GM12864 (cell line): ENCODE results near the gene SLAIN1.

Source experiments
- DNase-seq: peaks from one replicate; pipeline ENCODE4 v3.0.0-alpha.2; 2011; ENCODE audit warnings: low read depth
- H3K4me3 ChIP-seq: 2 replicates; pipeline ENCODE4 v1.5.1; 2011; ENCODE audit warnings: mild to moderate bottlenecking, low read depth, low read length, control low read depth
- TF ChIP-seq, protein P1 (sequence below): IDR thresholded peaks from 2 replicates; pipeline ENCODE4 v1.5.1; 2011; ENCODE audit warnings: low read depth, mild to moderate bottlenecking, moderate library complexity, low read length, control low read depth, inconsistent platforms; ENCODE audit errors: missing control alignments

The SLAIN1 gene

DNA sequence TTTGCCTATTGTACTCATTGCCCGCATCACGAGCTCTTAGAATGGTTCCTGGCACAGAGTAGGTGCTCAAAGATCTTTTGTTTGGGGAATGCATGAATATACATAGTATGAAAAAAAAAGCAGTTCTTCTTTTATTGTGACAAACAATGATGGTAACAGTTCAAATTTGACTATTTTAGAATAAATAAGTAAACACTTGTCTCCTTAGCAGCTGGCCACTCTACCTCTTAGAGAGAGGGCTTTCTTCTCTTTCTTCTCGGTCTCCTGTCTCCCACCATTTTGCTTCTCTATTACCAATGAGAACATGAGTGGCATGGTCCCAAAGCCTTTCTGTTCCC is 639 bp upstream of the SLAIN1 start:
- DNase-seq = no peak
- TF ChIP-seq, protein P1, sequence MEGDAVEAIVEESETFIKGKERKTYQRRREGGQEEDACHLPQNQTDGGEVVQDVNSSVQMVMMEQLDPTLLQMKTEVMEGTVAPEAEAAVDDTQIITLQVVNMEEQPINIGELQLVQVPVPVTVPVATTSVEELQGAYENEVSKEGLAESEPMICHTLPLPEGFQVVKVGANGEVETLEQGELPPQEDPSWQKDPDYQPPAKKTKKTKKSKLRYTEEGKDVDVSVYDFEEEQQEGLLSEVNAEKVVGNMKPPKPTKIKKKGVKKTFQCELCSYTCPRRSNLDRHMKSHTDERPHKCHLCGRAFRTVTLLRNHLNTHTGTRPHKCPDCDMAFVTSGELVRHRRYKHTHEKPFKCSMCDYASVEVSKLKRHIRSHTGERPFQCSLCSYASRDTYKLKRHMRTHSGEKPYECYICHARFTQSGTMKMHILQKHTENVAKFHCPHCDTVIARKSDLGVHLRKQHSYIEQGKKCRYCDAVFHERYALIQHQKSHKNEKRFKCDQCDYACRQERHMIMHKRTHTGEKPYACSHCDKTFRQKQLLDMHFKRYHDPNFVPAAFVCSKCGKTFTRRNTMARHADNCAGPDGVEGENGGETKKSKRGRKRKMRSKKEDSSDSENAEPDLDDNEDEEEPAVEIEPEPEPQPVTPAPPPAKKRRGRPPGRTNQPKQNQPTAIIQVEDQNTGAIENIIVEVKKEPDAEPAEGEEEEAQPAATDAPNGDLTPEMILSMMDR = no peak
- H3K4me3 ChIP-seq = peak overlapping the region; percentile 69

DNA sequence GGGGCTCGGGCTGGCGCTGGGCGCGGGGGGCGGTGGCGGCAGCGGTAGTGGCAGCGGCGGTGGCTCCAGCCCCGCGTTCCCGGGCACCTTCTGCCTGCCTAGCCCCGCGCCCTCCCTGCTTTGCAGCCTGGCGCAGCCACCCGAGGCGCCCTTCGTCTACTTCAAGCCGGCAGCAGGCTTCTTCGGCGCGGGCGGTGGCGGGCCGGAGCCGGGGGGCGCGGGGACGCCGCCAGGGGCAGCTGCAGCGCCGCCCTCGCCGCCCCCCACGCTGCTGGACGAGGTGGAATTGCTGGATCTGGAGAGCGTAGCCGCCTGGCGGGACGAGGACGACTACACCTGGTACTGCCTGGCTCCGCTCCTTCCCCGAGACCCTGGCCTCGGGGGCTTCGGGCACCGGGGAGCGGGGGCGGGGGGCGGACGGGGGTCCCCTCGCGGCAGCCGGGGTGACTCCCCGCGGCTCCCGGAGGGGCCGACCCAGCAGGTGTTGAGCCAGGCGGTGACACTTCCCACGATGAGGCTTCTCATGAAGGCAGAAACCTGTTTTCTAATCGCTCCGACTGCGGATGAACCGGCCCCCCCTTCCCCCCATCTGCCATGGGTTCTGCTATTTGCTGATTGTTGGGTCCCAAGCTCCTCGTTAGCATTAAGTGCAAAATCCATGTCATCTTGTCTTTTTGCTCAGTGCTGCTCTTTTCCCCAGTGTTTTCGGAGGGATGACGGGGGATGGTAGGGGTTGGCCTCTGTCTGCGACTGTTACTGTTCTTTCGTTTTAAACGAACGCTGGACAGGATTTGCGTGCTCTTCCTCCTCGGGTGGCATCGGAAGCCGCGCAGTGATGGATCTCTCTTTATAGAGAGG is 943 bp downstream of the SLAIN1 start:
- TF ChIP-seq, protein P1 = peak; percentile 4
- peak overlapping the region; percentile 84 for H3K4me3 ChIP-seq
- DNase-seq = no peak

DNA sequence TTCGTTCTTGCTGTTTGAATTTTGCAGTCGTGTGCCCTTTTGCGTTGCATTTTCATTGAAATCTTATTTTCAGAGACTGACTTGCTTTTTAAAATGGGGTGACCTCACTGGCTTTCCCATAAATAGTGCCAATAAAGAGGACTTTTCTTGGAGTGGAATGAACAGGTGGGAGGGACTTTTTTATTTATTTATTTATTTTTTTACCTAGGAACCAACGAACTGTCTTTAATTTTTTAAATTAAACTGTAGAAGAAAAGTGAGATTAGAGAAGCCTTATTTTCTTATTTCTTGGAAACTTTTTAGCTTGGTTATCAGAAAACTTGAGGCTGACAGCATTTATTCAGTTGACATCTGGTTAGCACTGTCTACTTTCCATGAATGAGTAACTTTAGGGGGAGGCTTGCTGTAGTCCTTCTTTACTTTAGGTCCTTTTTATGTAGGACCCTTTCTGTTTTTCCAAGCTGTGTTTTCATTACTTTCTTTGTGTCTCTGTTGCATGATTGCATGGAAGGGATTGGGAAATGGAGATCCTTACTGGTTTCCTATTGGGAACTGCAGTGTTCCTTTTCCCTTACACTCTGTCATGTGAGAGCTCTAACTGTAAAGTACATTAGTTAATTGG is 1.7 kb downstream of the SLAIN1 start:
- DNase-seq = no peak
- TF ChIP-seq, protein P1 = no peak
- peak overlapping the region; percentile 84 for H3K4me3 ChIP-seq

DNA sequence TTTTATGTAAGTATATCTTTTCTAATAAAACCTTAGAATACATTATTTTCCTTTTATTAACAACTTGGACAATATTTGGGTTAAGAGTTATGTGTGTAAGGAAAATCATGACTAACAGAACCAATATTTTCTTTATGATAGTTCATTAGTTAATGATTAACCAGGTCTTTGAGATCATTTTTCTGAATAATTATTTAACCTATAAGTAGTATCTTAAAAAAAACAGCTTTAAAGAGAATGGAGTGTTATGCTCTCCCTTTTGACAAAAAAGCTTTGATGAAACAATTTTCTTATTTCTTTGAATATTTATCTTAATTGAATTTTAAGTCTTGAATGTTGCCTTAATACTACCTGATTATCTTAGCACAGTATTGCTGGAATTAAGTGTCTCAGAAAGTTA is 3.8 kb downstream of the SLAIN1 start:
- TF ChIP-seq, protein P1 = no peak
- DNase-seq = no peak
- no peak overlapping the region for H3K4me3 ChIP-seq

DNA sequence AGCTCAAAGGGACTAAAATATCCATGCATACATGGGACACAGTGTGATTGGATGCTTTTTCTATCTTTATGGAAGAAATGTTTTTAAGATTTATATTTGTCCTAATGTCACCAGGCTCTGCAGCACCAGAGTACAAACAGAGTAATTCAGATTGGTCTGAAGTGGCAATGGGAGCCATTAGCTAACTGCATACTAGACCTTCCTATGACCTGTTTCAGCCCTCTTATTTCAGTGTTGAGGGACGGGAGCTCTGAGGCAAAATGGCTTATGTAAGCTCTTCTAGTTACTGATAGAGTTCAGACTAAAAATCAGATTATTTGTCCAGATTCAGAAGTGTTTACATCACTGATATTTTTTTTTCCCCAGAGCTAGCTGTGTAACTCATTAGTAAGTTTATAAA is 4.9 kb downstream of the SLAIN1 start:
- no peak overlapping the region for H3K4me3 ChIP-seq
- TF ChIP-seq, protein P1 = no peak
- DNase-seq = no peak

DNA sequence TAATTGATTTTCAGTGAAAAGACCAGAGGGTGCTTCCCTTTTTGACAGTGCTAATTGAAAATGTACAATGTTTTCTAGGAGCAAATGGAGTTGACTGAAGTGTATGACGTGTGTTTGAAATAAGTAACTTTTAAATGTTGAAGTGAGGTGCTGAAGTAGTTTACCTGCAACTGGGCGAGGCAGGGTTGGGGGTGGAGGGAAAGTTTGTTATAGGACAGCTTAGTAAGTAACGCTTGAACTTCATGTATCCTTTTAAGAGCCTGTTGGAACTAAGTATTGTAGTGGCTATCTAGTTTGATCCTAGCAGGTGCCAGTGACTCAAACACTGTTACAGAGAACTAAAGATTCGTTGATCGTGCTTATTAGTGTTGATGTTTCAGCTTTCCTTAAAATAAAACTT is 5.9 kb downstream of the SLAIN1 start:
- DNase-seq = no peak

More for the DNA sequence above, 5.9 kb downstream of the SLAIN1 start:
- H3K4me3 ChIP-seq = no peak overlapping the region
- TF ChIP-seq, protein P1 = no peak
